ENCODE data around the gene ORAI2. TPM values are rescaled to one million over a fixed set of nuclear protein-coding genes. Genes with fewer than 3 reads are reported as not detected.

Gene ORAI2
- total and polyA plus RNA-seq, 2 of the 13 experiments (the other 11 are each of a cell fraction or from before 2014, with no cell fraction given), result 3.0 to 6.0 TPM

DNA sequence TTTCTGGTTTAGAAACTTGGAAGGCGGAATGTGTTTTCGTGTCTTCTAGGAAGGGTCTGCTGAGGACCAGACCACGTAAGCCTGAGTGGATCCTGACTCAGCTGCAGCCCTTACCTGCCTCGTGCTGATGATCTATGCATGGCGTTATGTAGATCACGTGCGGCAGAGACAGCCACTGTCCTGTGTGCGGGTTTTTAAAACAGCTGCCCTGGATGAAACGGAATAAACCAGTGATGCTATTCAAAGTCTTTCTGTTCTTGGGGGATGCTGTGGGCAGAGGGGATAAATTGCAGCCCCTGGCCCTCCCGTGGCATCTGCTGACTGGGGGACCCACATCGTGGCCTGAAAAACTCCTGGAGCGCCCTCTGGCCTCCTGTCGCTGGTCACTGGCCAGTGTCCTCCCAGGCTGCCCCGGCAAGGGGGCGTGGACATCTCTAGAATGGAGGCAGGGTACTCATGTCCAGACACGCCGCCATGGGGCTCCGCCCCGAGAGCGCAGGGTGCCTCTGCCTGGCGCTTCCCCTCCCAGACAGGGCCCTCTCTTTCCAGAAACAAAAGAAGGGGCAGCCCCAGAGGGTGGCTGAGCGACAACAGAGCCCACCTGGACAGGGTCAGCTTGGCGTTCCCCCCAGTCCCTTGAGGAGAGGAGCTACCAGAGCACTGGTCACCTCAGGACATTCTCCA lies 18.1 kb downstream of the ORAI2 start (continued):
- TF ChIP-seq ATF7-NPFF (CRISPR knock-in tag; IDR thresholded peaks at IDR 0.05; ENCODE audit: low read depth), result no peak
- 0 out of 2 replicates have a peak, but pooled peaks have one; percentile 17 for TF ChIP-seq ZNF772 (CRISPR knock-in tag; IDR thresholded peaks at IDR 0.05)
- peak; percentile 42 for TF ChIP-seq XRCC5 (optimal IDR thresholded peaks at IDR 0.05; ENCODE audit: low read length)
- TF ChIP-seq, protein P1, sequence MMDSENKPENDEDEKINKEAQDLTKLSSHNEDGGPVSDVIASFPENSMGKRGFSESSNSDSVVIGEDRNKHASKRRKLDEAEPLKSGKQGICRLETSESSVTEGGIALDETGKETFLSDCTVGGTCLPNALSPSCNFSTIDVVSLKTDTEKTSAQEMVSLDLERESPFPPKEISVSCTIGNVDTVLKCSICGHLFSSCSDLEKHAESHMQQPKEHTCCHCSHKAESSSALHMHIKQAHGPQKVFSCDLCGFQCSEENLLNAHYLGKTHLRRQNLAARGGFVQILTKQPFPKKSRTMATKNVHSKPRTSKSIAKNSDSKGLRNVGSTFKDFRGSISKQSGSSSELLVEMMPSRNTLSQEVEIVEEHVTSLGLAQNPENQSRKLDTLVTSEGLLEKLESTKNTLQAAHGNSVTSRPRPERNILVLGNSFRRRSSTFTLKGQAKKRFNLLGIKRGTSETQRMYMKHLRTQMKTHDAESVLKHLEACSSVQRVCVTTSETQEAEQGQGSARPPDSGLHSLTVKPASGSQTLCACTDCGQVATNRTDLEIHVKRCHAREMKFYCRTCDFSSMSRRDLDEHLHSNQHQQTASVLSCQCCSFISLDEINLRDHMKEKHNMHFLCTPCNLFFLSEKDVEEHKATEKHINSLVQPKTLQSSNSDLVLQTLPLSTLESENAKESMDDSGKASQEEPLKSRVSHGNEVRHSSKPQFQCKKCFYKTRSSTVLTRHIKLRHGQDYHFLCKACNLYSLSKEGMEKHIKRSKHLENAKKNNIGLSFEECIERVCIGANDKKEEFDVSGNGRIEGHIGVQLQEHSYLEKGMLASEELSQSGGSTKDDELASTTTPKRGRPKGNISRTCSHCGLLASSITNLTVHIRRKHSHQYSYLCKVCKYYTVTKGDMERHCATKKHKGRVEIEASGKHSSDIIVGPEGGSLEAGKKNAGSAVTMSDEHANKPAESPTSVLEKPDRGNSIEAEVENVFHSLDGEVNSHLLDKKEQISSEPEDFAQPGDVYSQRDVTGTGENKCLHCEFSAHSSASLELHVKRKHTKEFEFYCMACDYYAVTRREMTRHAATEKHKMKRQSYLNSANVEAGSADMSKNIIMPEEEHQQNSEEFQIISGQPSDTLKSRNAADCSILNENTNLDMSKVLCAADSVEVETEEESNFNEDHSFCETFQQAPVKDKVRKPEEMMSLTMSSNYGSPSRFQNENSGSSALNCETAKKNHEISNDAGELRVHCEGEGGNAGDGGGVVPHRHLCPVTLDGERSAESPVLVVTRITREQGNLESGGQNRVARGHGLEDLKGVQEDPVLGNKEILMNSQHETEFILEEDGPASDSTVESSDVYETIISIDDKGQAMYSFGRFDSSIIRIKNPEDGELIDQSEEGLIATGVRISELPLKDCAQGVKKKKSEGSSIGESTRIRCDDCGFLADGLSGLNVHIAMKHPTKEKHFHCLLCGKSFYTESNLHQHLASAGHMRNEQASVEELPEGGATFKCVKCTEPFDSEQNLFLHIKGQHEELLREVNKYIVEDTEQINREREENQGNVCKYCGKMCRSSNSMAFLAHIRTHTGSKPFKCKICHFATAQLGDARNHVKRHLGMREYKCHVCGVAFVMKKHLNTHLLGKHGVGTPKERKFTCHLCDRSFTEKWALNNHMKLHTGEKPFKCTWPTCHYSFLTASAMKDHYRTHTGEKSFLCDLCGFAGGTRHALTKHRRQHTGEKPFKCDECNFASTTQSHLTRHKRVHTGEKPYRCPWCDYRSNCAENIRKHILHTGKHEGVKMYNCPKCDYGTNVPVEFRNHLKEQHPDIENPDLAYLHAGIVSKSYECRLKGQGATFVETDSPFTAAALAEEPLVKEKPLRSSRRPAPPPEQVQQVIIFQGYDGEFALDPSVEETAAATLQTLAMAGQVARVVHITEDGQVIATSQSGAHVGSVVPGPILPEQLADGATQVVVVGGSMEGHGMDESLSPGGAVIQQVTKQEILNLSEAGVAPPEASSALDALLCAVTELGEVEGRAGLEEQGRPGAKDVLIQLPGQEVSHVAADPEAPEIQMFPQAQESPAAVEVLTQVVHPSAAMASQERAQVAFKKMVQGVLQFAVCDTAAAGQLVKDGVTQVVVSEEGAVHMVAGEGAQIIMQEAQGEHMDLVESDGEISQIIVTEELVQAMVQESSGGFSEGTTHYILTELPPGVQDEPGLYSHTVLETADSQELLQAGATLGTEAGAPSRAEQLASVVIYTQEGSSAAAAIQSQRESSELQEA (CRISPR knock-in tag; IDR thresholded peaks at IDR 0.05; ENCODE audit: not compliant biosample characterization), result no peak
- TF ChIP-seq, protein P2, sequence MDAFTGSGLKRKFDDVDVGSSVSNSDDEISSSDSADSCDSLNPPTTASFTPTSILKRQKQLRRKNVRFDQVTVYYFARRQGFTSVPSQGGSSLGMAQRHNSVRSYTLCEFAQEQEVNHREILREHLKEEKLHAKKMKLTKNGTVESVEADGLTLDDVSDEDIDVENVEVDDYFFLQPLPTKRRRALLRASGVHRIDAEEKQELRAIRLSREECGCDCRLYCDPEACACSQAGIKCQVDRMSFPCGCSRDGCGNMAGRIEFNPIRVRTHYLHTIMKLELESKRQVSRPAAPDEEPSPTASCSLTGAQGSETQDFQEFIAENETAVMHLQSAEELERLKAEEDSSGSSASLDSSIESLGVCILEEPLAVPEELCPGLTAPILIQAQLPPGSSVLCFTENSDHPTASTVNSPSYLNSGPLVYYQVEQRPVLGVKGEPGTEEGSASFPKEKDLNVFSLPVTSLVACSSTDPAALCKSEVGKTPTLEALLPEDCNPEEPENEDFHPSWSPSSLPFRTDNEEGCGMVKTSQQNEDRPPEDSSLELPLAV (CRISPR knock-in tag; conservative IDR thresholded peaks at IDR 0.05; ENCODE audit: low read depth), result no peak
- no peak for TF ChIP-seq NFRKB (IDR thresholded peaks at IDR 0.05)
- TF ChIP-seq, protein P3, sequence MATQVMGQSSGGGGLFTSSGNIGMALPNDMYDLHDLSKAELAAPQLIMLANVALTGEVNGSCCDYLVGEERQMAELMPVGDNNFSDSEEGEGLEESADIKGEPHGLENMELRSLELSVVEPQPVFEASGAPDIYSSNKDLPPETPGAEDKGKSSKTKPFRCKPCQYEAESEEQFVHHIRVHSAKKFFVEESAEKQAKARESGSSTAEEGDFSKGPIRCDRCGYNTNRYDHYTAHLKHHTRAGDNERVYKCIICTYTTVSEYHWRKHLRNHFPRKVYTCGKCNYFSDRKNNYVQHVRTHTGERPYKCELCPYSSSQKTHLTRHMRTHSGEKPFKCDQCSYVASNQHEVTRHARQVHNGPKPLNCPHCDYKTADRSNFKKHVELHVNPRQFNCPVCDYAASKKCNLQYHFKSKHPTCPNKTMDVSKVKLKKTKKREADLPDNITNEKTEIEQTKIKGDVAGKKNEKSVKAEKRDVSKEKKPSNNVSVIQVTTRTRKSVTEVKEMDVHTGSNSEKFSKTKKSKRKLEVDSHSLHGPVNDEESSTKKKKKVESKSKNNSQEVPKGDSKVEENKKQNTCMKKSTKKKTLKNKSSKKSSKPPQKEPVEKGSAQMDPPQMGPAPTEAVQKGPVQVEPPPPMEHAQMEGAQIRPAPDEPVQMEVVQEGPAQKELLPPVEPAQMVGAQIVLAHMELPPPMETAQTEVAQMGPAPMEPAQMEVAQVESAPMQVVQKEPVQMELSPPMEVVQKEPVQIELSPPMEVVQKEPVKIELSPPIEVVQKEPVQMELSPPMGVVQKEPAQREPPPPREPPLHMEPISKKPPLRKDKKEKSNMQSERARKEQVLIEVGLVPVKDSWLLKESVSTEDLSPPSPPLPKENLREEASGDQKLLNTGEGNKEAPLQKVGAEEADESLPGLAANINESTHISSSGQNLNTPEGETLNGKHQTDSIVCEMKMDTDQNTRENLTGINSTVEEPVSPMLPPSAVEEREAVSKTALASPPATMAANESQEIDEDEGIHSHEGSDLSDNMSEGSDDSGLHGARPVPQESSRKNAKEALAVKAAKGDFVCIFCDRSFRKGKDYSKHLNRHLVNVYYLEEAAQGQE (IDR thresholded peaks at IDR 0.05; ENCODE audit: borderline replicate concordance in 1 of 2, low read depth in 1 of 2, low read length in 2 of 2), result no peak
- no peak for TF ChIP-seq CHD4 (IDR thresholded peaks at IDR 0.05; ENCODE audit: borderline replicate concordance, low read length)
- TF ChIP-seq ISX (CRISPR knock-in tag; conservative IDR thresholded peaks at IDR 0.05), result no peak
- TF ChIP-seq TCF7 (IDR thresholded peaks at IDR 0.05; ENCODE audit: low read depth), result no peak
- TF ChIP-seq TSC22D2 (CRISPR knock-in tag; IDR thresholded peaks at IDR 0.05; ENCODE audit: borderline replicate concordance), result peak; percentile 61; the same call in 1 of the 2 replicates
- peak; percentile 51; the same call in 1 of the 2 replicates for TF ChIP-seq KAT8 (CRISPR knock-in tag; IDR thresholded peaks at IDR 0.05)
- TF ChIP-seq, protein P4, sequence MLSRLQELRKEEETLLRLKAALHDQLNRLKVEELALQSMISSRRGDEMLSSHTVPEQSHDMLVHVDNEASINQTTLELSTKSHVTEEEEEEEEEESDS (CRISPR knock-in tag; IDR thresholded peaks at IDR 0.05; ENCODE audit: borderline replicate concordance), result no peak
- no peak for TF ChIP-seq TEAD3 (CRISPR knock-in tag; optimal IDR thresholded peaks at IDR 0.05; ENCODE audit: borderline replicate concordance)
- TF ChIP-seq, protein P5, sequence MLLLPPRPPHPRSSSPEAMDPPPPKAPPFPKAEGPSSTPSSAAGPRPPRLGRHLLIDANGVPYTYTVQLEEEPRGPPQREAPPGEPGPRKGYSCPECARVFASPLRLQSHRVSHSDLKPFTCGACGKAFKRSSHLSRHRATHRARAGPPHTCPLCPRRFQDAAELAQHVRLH (CRISPR knock-in tag; IDR thresholded peaks at IDR 0.05; ENCODE audit: borderline replicate concordance, low read depth), result no peak

Data from HepG2 (cell line).